ENCODE results near the gene ARL3.
A peak's percentile ranks its signal among the peaks of the same experiment; 100 is the strongest.

Gene ARL3

DNA sequence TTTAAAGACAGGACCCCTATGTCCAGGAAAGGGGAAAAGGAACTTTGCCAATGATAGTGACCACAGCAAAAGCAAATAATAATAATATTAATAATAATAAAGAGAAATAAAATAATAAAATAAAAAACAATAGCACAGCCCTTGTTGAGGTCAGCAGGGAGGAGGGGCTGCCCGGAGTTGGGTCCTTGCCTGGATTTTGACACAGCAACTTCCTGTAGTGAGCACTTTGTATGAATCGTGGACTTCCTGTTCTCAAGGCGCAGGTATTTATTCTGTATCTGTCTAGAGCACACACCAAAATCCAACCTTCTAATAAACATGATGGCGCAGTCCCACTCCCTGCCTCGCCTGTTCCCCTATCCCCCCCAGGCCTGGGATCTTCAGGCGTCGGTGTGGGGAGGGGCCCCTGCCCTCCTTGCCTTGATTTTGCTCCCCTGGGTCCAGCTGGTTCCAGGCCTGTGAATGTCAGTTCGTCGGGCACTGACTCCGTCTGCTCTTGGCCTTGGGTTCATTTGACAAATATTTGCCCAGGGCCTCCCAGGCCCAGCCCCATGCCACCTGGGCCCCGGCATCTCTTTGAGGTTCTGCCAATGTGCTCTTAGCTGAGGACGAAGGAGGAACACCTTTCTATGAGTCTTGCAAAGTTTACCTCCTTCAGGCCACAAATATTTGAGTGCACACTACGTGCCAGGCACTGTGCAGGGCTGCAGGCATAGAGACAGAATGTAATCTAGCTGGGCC, 56.0 kb downstream of the ARL3 start:
- Histone ChIP-seq H3K4me3 (ENCODE audit: low read length) (no peak overlapping the region), H3K27me3 (ENCODE audit: control insufficient read depth, insufficient read depth, low read length) (no peaks in the 10 kb centered on the region), H3K4me1 (ENCODE audit: control insufficient read depth, insufficient read depth, low read length) (peaks cover 3% of the 10 kb centered on the region), H3K9ac (ENCODE audit: low read length) (no peak overlapping the region), H3K27ac (ENCODE audit: low read depth, low read length) (no peak overlapping the region), H3K36me3 (ENCODE audit: control insufficient read depth, insufficient read depth, low read length) (peaks cover 23% of the 10 kb centered on the region)

DNA sequence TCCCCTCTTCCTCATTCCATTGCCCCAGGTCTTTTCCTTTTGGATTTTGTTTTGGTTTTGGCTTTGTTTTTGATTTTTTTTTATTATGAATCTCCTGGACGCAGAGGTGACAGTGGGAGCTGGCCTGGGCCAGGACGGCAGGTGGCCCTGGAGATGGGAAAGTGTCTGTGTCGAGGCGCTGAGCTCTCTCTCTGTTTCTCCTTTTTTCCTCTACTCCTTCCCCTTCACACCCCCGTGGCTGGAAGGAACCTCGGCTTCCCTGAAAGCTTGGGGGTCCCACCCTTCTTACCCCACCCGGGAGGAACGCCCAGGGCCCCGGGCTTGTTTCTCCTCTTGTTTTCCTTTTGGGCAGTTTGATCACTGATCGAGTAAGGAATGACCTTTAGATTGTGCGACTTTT, 56.7 kb downstream of the ARL3 start:
- Histone ChIP-seq H3K27me3 (ENCODE audit: control insufficient read depth, insufficient read depth, low read length) (no peaks in the 10 kb centered on the region), H3K27ac (ENCODE audit: low read depth, low read length) (no peak overlapping the region), H3K4me1 (ENCODE audit: control insufficient read depth, insufficient read depth, low read length) (peaks cover 3% of the 10 kb centered on the region), H3K9ac (ENCODE audit: low read length) (peak overlapping the region; percentile 17), H3K36me3 (ENCODE audit: control insufficient read depth, insufficient read depth, low read length) (peaks cover 23% of the 10 kb centered on the region), H3K4me3 (ENCODE audit: low read length) (no peak overlapping the region)

DNA sequence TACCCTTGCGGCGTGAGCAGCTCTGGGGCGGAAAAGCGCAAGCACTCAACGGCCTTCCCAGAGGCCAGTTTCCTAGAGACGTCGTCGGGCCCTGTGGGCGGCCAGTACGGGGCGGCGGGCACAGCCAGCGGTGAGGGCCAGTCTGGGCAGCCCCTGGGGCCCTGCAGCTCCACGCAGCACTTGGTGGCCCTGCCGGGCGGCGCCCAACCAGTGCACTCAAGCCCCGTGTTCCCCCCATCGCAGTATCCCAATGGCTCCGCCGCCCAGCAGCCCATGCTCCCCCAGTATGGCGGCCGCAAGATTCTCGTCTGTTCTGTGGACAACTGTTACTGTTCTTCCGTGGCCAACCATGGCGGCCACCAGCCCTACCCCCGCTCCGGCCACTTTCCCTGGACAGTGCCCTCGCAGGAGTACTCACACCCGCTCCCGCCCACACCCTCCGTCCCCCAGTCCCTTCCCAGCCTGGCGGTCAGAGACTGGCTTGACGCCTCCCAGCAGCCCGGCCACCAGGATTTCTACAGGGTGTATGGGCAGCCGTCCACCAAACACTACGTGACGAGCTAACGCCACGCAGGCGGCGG, 57.3 kb downstream of the ARL3 start:
- Histone ChIP-seq H3K4me1 (ENCODE audit: control insufficient read depth, insufficient read depth, low read length) (peaks cover 3% of the 10 kb centered on the region), H3K9ac (ENCODE audit: low read length) (no peak overlapping the region), H3K27ac (ENCODE audit: low read depth, low read length) (no peak overlapping the region), H3K27me3 (ENCODE audit: control insufficient read depth, insufficient read depth, low read length) (no peaks in the 10 kb centered on the region), H3K4me3 (ENCODE audit: low read length) (no peak overlapping the region), H3K36me3 (ENCODE audit: control insufficient read depth, insufficient read depth, low read length) (peaks cover 23% of the 10 kb centered on the region)

GRCh38 chr10:102656026-102656425, 58.2 kb downstream of the ARL3 start:
- H3K4me1 ChIP-seq (ENCODE audit: control insufficient read depth, insufficient read depth, low read length): peaks cover 3% of the 10 kb centered on the region
- peaks cover 23% of the 10 kb centered on the region for H3K36me3 ChIP-seq (ENCODE audit: control insufficient read depth, insufficient read depth, low read length)
- no peaks in the 10 kb centered on the region for H3K27me3 ChIP-seq (ENCODE audit: control insufficient read depth, insufficient read depth, low read length)
- no peak overlapping the region for H3K27ac ChIP-seq (ENCODE audit: low read depth, low read length)
- H3K4me3 ChIP-seq (ENCODE audit: low read length): no peak overlapping the region
- H3K9ac ChIP-seq (ENCODE audit: low read length): no peak overlapping the region

- no peaks in the 10 kb centered on the region for H3K27me3 ChIP-seq (ENCODE audit: control insufficient read depth, insufficient read depth, low read length)
- peaks cover 26% of the 10 kb centered on the region for H3K36me3 ChIP-seq (ENCODE audit: control insufficient read depth, insufficient read depth, low read length)
- H3K4me3 ChIP-seq (ENCODE audit: low read length): no peak overlapping the region
- H3K4me1 ChIP-seq (ENCODE audit: control insufficient read depth, insufficient read depth, low read length): peaks cover 2% of the 10 kb centered on the region
- no peak overlapping the region for H3K27ac ChIP-seq (ENCODE audit: low read depth, low read length)
- H3K9ac ChIP-seq (ENCODE audit: low read length): no peak overlapping the region
These were observed 59.2 kb downstream of the ARL3 start for GRCh38 chr10:102654969-102655368.

- Histone ChIP-seq H3K36me3 (ENCODE audit: control insufficient read depth, insufficient read depth, low read length) (peaks cover 26% of the 10 kb centered on the region), H3K27ac (ENCODE audit: low read depth, low read length) (no peak overlapping the region), H3K4me1 (ENCODE audit: control insufficient read depth, insufficient read depth, low read length) (peaks cover 5% of the 10 kb centered on the region), H3K4me3 (ENCODE audit: low read length) (no peak overlapping the region), H3K27me3 (ENCODE audit: control insufficient read depth, insufficient read depth, low read length) (no peaks in the 10 kb centered on the region), H3K9ac (ENCODE audit: low read length) (no peak overlapping the region)
These were observed 59.6 kb downstream of the ARL3 start for GRCh38 chr10:102654566-102654965.

- Histone ChIP-seq H3K4me1 (ENCODE audit: control insufficient read depth, insufficient read depth, low read length) (peaks cover 20% of the 10 kb centered on the region), H3K4me3 (ENCODE audit: low read length) (no peak overlapping the region), H3K9ac (ENCODE audit: low read length) (no peak overlapping the region), H3K36me3 (ENCODE audit: control insufficient read depth, insufficient read depth, low read length) (peaks cover 26% of the 10 kb centered on the region), H3K27me3 (ENCODE audit: control insufficient read depth, insufficient read depth, low read length) (no peaks in the 10 kb centered on the region), H3K27ac (ENCODE audit: low read depth, low read length) (no peak overlapping the region)
These were observed 61.1 kb downstream of the ARL3 start for GRCh38 chr10:102653060-102653459.

DNA sequence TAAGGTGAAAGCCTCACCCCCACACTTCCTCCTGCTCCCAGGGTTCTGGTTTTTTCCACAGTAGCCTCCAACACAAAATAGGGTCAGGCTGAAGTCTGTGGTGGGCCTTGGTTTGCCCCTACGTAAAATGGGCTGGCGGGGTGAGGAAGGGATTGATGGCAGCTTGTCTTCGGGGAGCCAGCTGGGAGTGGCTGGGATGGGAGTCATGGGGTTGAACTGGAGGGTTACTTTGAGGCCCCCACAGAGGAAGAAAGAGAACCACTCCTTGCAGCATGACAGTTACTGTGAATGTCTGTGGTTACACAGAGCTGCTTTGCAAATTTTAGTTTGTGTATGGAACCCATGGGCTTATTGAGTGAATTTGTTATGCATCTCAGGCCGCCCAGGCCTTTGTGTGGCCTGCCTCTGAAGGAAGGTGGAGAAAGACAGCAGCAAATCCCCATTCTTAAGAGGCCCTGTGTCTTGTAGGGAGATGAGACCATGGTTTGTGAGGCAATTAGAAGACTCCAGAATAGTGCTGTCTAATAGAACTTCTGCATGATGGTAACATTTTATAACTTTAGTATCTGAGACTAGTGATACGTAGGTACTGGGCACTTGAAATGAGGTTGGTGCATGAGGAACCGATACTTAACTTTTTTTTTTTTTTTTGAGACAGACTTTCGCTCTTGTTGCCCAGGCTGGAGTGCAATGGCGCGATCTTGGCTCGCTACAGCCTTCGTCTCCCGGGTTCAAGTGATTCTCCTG, 61.9 kb downstream of the ARL3 start:
- Histone ChIP-seq H3K27me3 (ENCODE audit: control insufficient read depth, insufficient read depth, low read length) (no peaks in the 10 kb centered on the region), H3K4me3 (ENCODE audit: low read length) (peak overlapping the region; percentile 11), H3K4me1 (ENCODE audit: control insufficient read depth, insufficient read depth, low read length) (peaks cover 26% of the 10 kb centered on the region), H3K36me3 (ENCODE audit: control insufficient read depth, insufficient read depth, low read length) (peaks cover 26% of the 10 kb centered on the region), H3K9ac (ENCODE audit: low read length) (no peak overlapping the region), H3K27ac (ENCODE audit: low read depth, low read length) (no peak overlapping the region)

DNA sequence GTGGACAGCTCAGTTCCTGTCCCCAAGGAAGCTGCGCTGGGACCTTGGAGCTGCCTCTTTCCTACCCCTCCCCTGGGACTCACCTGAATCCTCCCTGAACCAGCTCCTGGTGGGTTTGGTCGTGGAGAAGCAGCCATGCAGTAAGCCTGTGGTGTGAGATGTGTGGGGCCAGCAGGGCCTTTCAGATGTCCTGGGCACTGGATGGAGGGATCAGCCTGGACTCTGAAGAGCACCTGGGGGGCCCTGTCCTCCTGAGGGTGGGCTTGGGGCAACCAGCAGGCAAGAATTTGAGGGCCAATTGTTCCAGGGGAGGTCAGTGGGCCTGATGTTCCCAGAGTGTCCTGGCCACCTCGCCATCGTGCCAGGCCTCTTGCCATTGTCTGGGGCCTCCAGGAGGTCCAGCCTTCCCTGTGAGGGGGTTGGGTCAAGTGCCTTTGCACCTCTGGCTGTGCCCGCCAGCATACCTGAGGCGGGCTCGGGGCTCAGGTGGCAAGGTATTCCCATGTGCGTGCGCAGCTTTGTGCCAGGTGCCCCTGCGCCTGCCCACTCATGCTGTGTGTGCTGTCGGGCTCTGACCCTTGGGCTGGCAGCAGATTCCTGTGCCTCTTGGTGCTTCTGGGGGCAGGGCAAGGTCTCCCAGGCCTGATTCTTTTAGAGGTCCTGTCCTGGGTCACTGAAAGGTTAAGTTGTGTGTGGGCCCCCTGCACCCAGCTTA, 62.6 kb downstream of the ARL3 start:
- no peak overlapping the region for H3K9ac ChIP-seq (ENCODE audit: low read length)

DNA sequence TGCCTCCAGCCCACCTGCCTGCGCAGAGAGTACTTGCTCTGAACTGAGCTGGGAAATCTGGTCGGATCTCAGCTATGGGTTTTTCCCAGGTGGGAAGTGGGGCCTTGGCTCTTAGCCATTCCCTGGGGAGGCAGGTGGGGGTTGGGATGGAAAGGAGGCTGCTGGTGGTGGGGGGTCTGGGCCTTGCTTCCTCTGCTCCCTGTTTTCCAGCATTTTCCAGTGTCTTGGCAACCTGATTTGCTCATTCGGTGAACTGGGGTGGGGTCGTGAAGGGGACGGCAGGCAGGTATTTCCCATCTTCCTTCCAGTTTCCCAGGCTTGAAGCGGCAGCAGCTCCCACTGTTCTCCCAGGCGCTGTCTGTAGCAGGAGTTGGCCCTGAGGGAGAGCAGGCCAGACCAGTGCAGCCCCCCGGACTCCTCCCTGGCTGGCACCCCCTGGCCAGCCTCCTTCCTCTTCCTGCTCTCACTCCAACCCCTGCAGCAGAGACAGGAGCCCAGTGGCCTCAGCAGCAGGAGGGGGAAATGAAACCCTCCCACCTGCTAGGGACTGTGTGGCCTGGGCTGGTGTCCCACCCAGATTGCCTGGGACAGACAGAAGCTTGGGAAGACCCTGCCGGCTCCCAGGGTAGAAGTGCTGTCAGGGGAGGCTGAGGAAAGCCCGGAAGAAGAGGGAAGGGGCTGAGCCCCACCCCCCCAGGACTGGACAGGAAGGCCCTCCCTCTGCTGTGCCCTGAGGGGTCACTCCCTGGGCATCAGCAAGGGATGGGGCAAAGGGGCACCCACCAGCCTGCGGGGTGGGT, 63.3 kb downstream of the ARL3 start:
- no peak overlapping the region for H3K9ac ChIP-seq (ENCODE audit: low read length)
- H3K4me1 ChIP-seq (ENCODE audit: control insufficient read depth, insufficient read depth, low read length): peaks cover 31% of the 10 kb centered on the region
- no peak overlapping the region for H3K27ac ChIP-seq (ENCODE audit: low read depth, low read length)
- H3K4me3 ChIP-seq (ENCODE audit: low read length): no peak overlapping the region
- H3K27me3 ChIP-seq (ENCODE audit: control insufficient read depth, insufficient read depth, low read length): no peaks in the 10 kb centered on the region
- peaks cover 15% of the 10 kb centered on the region for H3K36me3 ChIP-seq (ENCODE audit: control insufficient read depth, insufficient read depth, low read length)

More for the DNA sequence above, 62.6 kb downstream of the ARL3 start:
- H3K27me3 ChIP-seq (ENCODE audit: control insufficient read depth, insufficient read depth, low read length): no peaks in the 10 kb centered on the region
- peaks cover 31% of the 10 kb centered on the region for H3K4me1 ChIP-seq (ENCODE audit: control insufficient read depth, insufficient read depth, low read length)
- peak overlapping the region; percentile 11 for H3K4me3 ChIP-seq (ENCODE audit: low read length)
- H3K36me3 ChIP-seq (ENCODE audit: control insufficient read depth, insufficient read depth, low read length): peaks cover 23% of the 10 kb centered on the region
- no peak overlapping the region for H3K27ac ChIP-seq (ENCODE audit: low read depth, low read length)

DNA sequence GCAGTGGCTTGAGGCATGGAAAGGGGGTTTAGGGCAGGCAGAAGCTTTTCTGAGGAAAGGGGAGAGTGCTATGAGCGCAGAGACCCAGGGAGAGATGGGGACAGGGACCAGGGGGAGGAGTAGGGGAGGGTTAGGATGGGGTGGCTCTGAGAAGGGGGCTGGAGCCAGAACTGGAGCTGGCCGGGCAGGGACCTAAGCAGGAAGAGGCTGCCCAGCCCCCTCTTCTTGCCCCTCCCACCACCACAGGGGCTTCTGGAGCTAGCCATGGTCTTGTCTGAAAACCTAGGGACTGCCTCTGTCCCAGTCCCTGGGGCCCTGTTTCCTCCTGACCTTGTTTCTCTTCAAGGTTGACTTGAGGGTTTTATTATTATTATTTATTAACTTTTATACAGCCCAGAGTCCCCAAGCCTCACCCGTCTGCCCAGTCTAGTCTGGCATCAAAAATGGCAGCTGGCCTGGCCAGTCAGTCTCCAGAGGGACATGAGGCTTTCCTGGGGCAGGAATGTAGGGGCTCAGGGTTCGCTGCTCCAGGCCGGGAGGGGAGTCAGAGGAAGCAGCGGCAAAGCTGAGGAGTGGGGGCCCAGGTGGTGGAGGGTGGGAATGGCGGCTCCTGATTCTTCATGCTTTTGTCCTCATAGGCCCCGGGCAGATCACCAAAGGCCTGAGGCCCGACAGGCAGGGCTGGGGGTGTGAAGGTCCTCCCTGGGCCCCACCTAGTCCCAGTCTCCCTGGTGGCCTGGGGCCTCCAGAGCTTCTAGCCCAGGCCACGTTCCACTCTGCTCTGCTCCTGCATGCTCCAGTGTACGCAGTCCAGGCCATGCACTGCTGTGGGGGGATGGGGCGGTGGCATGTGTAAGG, 64.2 kb downstream of the ARL3 start:
- Histone ChIP-seq H3K9ac (ENCODE audit: low read length) (no peak overlapping the region), H3K27me3 (ENCODE audit: control insufficient read depth, insufficient read depth, low read length) (no peaks in the 10 kb centered on the region), H3K27ac (ENCODE audit: low read depth, low read length) (peak overlapping the region; percentile 31), H3K36me3 (ENCODE audit: control insufficient read depth, insufficient read depth, low read length) (peaks cover 7% of the 10 kb centered on the region), H3K4me1 (ENCODE audit: control insufficient read depth, insufficient read depth, low read length) (peaks cover 31% of the 10 kb centered on the region), H3K4me3 (ENCODE audit: low read length) (peak overlapping the region; percentile 38)
